ENCODE results near the gene ZNF688. TPM values are rescaled to one million over a fixed set of nuclear protein-coding genes. Genes with fewer than 3 reads are reported as not detected.
A peak's percentile ranks its signal among the peaks of the same experiment; 100 is the strongest.
"Not testable (repeated sequence)": the region's sequence is repeated elsewhere in the genome, so short reads cannot be mapped to it uniquely, and the experiment has no call there.

ZNF688 gene
- total and polyA plus RNA-seq, 2 experiments from 2014 or later = 4.0 to 4.4 TPM

DNA sequence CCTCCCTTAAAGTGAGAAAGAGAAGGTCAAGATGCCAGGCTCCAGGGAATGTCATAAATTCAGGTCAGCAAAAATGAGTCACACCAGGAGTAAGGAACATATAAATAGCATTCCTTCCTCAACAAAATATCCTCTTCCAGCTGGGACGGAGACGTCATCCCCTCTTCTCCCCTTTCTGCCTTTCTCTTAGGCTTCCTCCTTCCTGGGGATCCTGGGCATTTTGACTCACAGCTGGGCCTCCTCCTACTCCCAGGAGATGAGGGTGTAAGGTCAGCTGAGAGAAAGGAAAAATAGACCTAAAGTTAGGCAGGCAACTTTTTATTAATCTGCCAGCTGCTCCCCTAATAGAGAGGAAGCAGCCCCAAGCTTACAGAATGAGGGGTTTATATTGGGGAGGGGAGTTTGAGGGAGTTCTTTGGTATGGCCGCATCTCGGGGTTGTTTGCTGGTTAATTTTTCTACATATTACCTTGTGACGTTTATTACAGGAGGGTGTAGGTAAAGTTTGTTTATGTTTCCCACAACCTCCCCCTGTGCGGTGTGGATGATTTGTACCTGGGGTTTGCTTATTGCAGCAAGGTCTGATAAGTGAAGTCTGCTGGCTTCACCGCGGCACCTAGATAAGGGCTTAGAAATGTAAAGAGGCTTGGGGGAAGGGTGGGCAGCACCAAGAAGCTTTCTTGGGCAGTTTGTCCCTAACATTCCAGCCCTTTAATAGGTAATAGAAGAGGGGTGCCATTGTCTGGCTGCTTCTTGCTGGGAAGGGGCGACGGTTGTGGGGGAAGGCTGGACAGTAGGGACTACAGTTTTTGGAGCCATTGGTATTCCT is 29.8 kb downstream of the ZNF688 start (continued):
- TF ChIP-seq JUNB (IDR thresholded peaks at IDR 0.05; ENCODE audit: unreplicated experiment) = no peak
- TF ChIP-seq, protein P1, sequence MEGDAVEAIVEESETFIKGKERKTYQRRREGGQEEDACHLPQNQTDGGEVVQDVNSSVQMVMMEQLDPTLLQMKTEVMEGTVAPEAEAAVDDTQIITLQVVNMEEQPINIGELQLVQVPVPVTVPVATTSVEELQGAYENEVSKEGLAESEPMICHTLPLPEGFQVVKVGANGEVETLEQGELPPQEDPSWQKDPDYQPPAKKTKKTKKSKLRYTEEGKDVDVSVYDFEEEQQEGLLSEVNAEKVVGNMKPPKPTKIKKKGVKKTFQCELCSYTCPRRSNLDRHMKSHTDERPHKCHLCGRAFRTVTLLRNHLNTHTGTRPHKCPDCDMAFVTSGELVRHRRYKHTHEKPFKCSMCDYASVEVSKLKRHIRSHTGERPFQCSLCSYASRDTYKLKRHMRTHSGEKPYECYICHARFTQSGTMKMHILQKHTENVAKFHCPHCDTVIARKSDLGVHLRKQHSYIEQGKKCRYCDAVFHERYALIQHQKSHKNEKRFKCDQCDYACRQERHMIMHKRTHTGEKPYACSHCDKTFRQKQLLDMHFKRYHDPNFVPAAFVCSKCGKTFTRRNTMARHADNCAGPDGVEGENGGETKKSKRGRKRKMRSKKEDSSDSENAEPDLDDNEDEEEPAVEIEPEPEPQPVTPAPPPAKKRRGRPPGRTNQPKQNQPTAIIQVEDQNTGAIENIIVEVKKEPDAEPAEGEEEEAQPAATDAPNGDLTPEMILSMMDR (conservative IDR thresholded peaks at IDR 0.05; ENCODE audit: low read depth in 2 of 2) = no peak
- TF ChIP-seq ZNF331 (CRISPR knock-in tag; IDR thresholded peaks at IDR 0.05; ENCODE audit: low read depth) = no peak

DNA sequence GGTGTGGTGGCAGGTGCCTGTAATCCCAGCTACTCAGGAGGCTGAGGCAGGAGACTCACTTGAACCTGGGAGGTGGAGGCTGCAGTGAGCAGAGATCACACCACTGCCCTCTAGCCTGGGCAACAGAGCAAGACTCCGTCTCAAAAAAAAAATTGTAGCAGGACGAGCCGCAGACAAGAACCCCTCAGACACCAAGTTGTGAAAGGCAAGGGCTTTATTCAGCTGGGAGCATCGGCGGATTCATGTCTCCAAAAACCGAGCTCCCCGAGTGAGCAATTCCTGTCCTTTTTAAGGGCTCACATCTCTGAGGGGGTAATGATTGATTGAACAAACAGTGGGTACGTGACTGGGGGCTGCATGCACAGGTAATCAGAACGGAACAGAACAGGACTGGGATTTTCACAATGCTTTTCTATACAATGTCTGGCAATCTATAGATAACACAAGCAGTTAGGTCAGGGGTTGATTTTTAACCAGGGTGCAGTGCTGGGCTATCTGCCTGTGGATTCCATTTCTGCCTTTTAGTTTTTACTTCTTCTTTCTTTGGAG is 30.5 kb downstream of the ZNF688 start:
- not testable (repeated sequence) for H3K79me2 ChIP-seq (replicated peaks; ENCODE audit: insufficient read depth); H3K27me3 Mint-ChIP-seq (ENCODE audit: insufficient read depth, low read depth, poor library complexity); H3K27ac Mint-ChIP-seq; DNase-seq (ENCODE audit: low spot score); H3K4me3 Mint-ChIP-seq; H3K36me3 ChIP-seq (ENCODE audit: insufficient read depth); ATAC-seq; H4K20me1 ChIP-seq (replicated peaks; ENCODE audit: insufficient read depth); H3K4me3 ChIP-seq; H3K27me3 ChIP-seq (ENCODE audit: insufficient read depth); H3K9me2 ChIP-seq (ENCODE audit: insufficient read depth); H3K9me3 Mint-ChIP-seq
- peak overlapping the region; percentile 40; the same call in 1 of the 2 replicates for H3K27ac ChIP-seq (ENCODE audit: low read depth)
- peaks cover 18% of the 10 kb centered on the region for H3F3A ChIP-seq (replicated peaks; ENCODE audit: low read depth)
- H2AFZ ChIP-seq = peak overlapping the region; percentile 53; the same call in 1 of the 2 replicates
- peaks cover 39% of the 10 kb centered on the region for H3K4me1 ChIP-seq (ENCODE audit: insufficient read depth)
- H3K36me3 Mint-ChIP-seq (ENCODE audit: low read depth) = peaks cover 13% of the 10 kb centered on the region
- peak overlapping the region; percentile 70 for H3K4me2 ChIP-seq
- peaks cover 15% of the 10 kb centered on the region; the same call in 2 of the 3 replicates for H3K4me1 Mint-ChIP-seq

GRCh38 chr16:30539986-30540526 is 31.5 kb downstream of the ZNF688 start:
- H3K4me3 ChIP-seq; DNase-seq (ENCODE audit: low spot score); H2AFZ ChIP-seq; H3K27me3 Mint-ChIP-seq (ENCODE audit: insufficient read depth, low read depth, poor library complexity); H3K27me3 ChIP-seq (ENCODE audit: insufficient read depth); ATAC-seq; H3K36me3 ChIP-seq (ENCODE audit: insufficient read depth); H3K4me3 Mint-ChIP-seq; H3K4me2 ChIP-seq; H3K27ac Mint-ChIP-seq; H3K9me3 Mint-ChIP-seq; H3K9me2 ChIP-seq (ENCODE audit: insufficient read depth); H4K20me1 ChIP-seq (replicated peaks; ENCODE audit: insufficient read depth); H3K79me2 ChIP-seq (replicated peaks; ENCODE audit: insufficient read depth); H3K27ac ChIP-seq (ENCODE audit: low read depth): not testable (repeated sequence)
- Histone ChIP-seq H3F3A (replicated peaks; ENCODE audit: low read depth) (peaks cover 20% of the 10 kb centered on the region), H3K4me1 (ENCODE audit: insufficient read depth) (peaks cover 42% of the 10 kb centered on the region)
- peaks cover 18% of the 10 kb centered on the region; the same call in 2 of the 3 replicates for H3K4me1 Mint-ChIP-seq
- H3K36me3 Mint-ChIP-seq (ENCODE audit: low read depth) = peaks cover 13% of the 10 kb centered on the region

All from GM23338 (cell line).